ENCODE measurements around the gene KLHL11. TPM values are rescaled to one million over a fixed set of nuclear protein-coding genes. Genes with fewer than 3 reads are reported as not detected.

Gene KLHL11
- polyA plus RNA-seq, 1 of the 3 experiments (the other 2 are of a cell fraction): 2.6 TPM

DNA sequence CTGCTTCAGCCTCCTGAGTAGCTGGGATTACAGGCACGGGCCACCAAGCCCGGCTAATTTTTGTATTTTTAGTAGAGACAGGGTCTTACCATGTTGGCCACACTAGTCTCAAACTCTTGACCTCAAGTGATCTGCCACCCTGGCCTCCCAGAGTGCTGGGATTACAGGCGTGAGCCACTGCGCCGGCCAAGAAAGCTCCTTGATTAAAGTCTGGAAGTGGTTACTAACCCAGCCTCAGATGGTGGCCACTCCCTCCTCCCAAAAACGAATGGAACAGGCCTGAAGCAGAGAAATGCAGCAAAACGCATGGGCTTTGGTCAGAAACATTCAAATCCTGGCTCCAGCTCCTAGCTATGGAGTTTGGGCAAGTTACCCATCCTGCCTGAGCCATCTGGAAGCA, 41.1 kb downstream of the KLHL11 start (continued):
- no peak for TF ChIP-seq CHD2 (IDR thresholded peaks at IDR 0.05; ENCODE audit: low read length, partially characterized antibody)
- no peak for TF ChIP-seq GATA2 (CRISPR knock-in tag; IDR thresholded peaks at IDR 0.05)
- no peak for TF ChIP-seq POLR2AphosphoS5 (IDR thresholded peaks at IDR 0.05; ENCODE audit: low read depth, low read length)

- Histone ChIP-seq H3K9me3 (no peaks in the 10 kb centered on the region), H4K20me1 (ENCODE audit: insufficient read depth) (no peaks in the 10 kb centered on the region), H3K27me3 (ENCODE audit: insufficient read depth) (no peaks in the 10 kb centered on the region), H3K9me2 (no peaks in the 10 kb centered on the region), H3K79me2 (ENCODE audit: insufficient read depth) (no peaks in the 10 kb centered on the region), H3K4me2 (no peak overlapping the region), H3K36me3 (replicated peaks in 1 of 2; ENCODE audit: control insufficient read depth in 1 of 2, insufficient read depth in 2 of 2, low read length in 1 of 2) (peaks cover 3 to 32% of the 10 kb centered on the region in 2 experiments), H2AFZ (ENCODE audit: low read depth) (no peak overlapping the region), H3F3A (replicated peaks; ENCODE audit: insufficient read depth) (peaks cover 9% of the 10 kb centered on the region), H3K4me1 (ENCODE audit: control insufficient read depth in 1 of 2, insufficient read depth in 2 of 2, low read depth in 1 of 2, low read length in 1 of 2) (no peaks in the 10 kb centered on the region), H3K9ac (no peak overlapping the region), H3K4me3 (ENCODE audit: low read depth in 2 of 2, low read length in 1 of 2) (no peak overlapping the region), H3K27ac (ENCODE audit: low read depth in 2 of 2, low read length in 1 of 2) (no peak overlapping the region)
- 93% methylated on average over 7 of the region's 7 CpGs for WGBS (ENCODE audit: low lambda C conversion rate)
- POLR2A ChIA-PET: interaction anchor here (0.5 to 1.2 kb wide), 2 partner anchors 9 to 20 kb away, joined by 3 read pairs; no protein-coding TSS in a partner anchor
- TF ChIP-seq USF1 (IDR thresholded peaks at IDR 0.05; ENCODE audit: borderline replicate concordance, low read depth): no peak
- no peak for TF ChIP-seq SIN3A (IDR thresholded peaks at IDR 0.05; ENCODE audit: borderline replicate concordance, low read depth, low read length)
- no peak for TF ChIP-seq SMC3 (IDR thresholded peaks at IDR 0.05; ENCODE audit: low read depth, low read length)
- no peak for TF ChIP-seq POLR2AphosphoS5 (IDR thresholded peaks at IDR 0.05; ENCODE audit: low read depth, low read length)
- no peak for TF ChIP-seq CTCF (IDR thresholded peaks at IDR 0.05)
- no peak for TF ChIP-seq TAF1 (IDR thresholded peaks at IDR 0.05; ENCODE audit: borderline replicate concordance, low read depth, low read length)
- no peak for DNase-seq
- CTCF ChIA-PET: interaction anchor here (1.0 kb wide), 2 partner anchors 12 to 240 kb away, joined by 3 to 5 read pairs; partner anchors contain the start of gene P3H4
Measured at GRCh38 chr17:41823580-41823979, 41.6 kb downstream of the KLHL11 start.

- TF ChIP-seq PBX3 (IDR thresholded peaks at IDR 0.05): peak; percentile 1; the same call in 1 of the 2 replicates
- TF ChIP-seq SIN3A (IDR thresholded peaks at IDR 0.05; ENCODE audit: borderline replicate concordance, low read depth, low read length): no peak
- no peak for TF ChIP-seq RXRA (IDR thresholded peaks at IDR 0.05; ENCODE audit: borderline replicate concordance, low read depth)
- TF ChIP-seq ELF1 (IDR thresholded peaks at IDR 0.05): no peak
- no peak overlapping the region for H3K4me3 ChIP-seq (ENCODE audit: low read depth in 2 of 2, low read length in 1 of 2)
- 0 out of 2 replicates have a peak, but pooled peaks cover 2% of the 10 kb centered on the region for H4K20me1 ChIP-seq (ENCODE audit: insufficient read depth)
- ChIA-PET CTCF (interaction anchor here (0.8 to 1.0 kb wide), 2 partner anchors 12 to 136 kb away, joined by 3 to 4 read pairs; no protein-coding TSS in a partner anchor), POLR2A (no interaction called here)
- H3K9ac ChIP-seq: no peak overlapping the region
- no peaks in the 10 kb centered on the region for H3K9me3 ChIP-seq
- H3K9me2 ChIP-seq: no peaks in the 10 kb centered on the region
- no peak overlapping the region for H3K4me2 ChIP-seq
- peaks cover 3 to 35% of the 10 kb centered on the region in 2 experiments for H3K36me3 ChIP-seq (replicated peaks in 1 of 2; ENCODE audit: control insufficient read depth in 1 of 2, insufficient read depth in 2 of 2, low read length in 1 of 2)
- no peak overlapping the region for H3K27ac ChIP-seq (ENCODE audit: low read depth in 2 of 2, low read length in 1 of 2)
- H3K27me3 ChIP-seq (ENCODE audit: insufficient read depth): no peaks in the 10 kb centered on the region
- peaks cover 9% of the 10 kb centered on the region for H3F3A ChIP-seq (replicated peaks; ENCODE audit: insufficient read depth)
- H2AFZ ChIP-seq (ENCODE audit: low read depth): no peak overlapping the region
- no peak for DNase-seq
- H3K4me1 ChIP-seq (ENCODE audit: control insufficient read depth in 1 of 2, insufficient read depth in 2 of 2, low read depth in 1 of 2, low read length in 1 of 2): no peaks in the 10 kb centered on the region
- H3K79me2 ChIP-seq (ENCODE audit: insufficient read depth): no peaks in the 10 kb centered on the region
- 100% methylated on average over 1 of the region's 1 CpG for WGBS (ENCODE audit: low lambda C conversion rate)
Measured at GRCh38 chr17:41823141-41823524, 42.1 kb downstream of the KLHL11 start.
